ENCODE measurements around the gene CMSS1.

The CMSS1 gene

DNA sequence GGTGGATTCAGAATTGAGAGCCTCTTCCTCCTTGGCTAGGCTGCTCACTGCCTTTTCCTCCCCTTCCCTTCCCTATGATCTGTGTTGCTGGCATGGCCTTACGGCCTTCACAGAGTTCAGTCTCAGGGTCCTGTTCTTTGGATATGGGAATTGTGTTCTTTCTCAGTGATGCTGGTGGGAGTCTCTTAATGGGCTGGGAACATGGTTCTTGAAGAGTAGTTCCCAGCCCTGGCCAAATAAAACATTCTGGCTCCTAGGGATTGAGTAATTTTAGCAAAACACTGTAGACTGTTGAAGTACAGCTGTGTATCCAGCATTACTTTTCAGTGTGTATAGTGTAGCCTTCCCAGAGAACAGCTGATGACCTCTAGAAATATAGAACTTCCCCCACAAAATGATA lies 319.3 kb downstream of the CMSS1 start:
- TF ChIP-seq, protein P1, sequence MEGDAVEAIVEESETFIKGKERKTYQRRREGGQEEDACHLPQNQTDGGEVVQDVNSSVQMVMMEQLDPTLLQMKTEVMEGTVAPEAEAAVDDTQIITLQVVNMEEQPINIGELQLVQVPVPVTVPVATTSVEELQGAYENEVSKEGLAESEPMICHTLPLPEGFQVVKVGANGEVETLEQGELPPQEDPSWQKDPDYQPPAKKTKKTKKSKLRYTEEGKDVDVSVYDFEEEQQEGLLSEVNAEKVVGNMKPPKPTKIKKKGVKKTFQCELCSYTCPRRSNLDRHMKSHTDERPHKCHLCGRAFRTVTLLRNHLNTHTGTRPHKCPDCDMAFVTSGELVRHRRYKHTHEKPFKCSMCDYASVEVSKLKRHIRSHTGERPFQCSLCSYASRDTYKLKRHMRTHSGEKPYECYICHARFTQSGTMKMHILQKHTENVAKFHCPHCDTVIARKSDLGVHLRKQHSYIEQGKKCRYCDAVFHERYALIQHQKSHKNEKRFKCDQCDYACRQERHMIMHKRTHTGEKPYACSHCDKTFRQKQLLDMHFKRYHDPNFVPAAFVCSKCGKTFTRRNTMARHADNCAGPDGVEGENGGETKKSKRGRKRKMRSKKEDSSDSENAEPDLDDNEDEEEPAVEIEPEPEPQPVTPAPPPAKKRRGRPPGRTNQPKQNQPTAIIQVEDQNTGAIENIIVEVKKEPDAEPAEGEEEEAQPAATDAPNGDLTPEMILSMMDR (conservative IDR thresholded peaks at IDR 0.05) = no peak
- no peak overlapping the region for H3K27ac ChIP-seq

DNA sequence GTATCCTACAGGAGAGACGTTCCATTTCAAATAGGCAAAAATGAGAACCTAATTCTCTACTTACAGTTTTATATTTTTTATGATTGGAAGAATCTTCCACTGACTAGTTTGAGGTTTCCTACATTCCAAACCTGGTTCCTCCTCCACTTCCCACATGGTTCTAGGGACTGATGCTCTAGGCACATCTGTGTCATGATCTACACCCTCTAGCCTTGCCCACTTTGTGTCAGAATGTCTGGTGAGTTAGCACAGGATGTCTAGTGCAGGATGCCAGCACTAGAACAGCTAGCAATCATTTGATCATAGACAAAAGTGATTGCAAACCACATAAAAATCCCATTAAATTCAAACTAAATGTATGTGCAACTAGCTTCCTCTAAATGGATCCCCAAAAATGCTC lies 323.3 kb downstream of the CMSS1 start:
- TF ChIP-seq, protein P1 (conservative IDR thresholded peaks at IDR 0.05) = no peak
- no peak overlapping the region for H3K27ac ChIP-seq

DNA sequence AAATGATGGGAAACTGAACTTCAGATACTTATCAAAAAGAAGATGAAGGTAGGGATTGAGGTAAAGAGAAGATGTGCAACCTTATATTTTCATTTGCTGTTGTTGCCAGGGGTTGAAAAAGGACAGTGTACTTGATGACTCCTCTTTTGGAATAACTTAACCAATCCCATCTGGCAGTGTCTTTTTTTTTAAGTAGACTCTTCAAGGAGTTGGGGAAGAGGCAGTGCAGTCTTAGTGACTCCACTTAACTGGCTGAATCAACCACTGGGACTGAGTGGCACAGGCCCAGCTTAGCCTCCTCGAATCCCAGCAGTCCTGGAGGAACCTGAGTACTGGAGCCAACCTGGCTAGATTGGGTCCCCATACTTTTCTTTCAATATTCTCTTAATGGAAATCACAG lies 323.9 kb downstream of the CMSS1 start:
- H3K27ac ChIP-seq = no peak overlapping the region
- TF ChIP-seq, protein P1 (conservative IDR thresholded peaks at IDR 0.05) = no peak

DNA sequence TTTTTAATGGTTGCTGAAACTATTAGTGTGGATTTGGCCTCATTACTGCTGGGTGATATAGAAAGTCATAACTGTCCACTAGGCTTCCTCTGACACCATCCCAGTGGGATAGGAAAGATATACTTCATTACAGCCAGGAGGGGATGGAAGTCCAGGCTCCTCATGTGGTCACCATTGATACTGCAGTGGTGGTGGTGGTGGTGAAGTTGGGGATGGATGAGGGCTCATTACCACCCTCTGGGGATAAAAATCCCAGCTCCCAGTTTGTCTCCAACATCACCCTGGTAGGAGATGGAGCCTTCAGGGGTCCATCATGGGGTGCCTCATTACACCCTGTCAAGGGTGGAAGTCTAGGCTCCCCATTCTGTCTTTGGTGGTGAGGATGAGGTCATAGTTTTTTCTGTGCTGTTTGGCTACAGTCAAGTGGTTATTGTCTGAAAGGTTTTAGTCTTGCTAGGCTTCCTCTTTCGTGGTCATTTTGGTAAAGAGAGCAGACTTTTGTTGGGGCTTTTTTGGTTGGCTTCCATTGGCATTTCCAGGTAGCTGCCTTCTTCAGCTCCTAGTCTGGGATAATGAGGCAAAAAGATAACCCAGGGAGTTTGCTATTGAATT lies 326.7 kb downstream of the CMSS1 start:
- no peak overlapping the region for H3K27ac ChIP-seq
- TF ChIP-seq, protein P1 (conservative IDR thresholded peaks at IDR 0.05) = no peak

DNA sequence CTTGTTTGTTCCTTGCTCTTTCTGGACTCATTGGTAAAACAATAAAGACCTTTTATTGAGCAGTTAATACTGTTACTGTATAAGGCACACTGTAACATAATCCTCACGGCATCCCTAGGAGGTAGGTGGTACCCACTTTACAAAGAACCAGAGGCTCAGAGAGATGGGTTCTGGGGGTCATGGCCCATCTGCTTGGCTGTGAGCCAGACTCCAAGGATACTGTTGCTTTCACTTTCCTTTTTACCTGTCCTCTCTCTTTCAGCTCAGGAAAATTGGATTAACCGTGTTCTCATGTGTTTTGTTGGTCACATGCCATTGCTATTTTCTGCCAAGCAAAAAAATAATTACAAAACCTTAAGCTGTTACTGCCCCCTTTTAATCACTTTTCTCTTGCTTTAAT lies 331.5 kb downstream of the CMSS1 start:
- TF ChIP-seq, protein P1 (conservative IDR thresholded peaks at IDR 0.05) = no peak

DNA sequence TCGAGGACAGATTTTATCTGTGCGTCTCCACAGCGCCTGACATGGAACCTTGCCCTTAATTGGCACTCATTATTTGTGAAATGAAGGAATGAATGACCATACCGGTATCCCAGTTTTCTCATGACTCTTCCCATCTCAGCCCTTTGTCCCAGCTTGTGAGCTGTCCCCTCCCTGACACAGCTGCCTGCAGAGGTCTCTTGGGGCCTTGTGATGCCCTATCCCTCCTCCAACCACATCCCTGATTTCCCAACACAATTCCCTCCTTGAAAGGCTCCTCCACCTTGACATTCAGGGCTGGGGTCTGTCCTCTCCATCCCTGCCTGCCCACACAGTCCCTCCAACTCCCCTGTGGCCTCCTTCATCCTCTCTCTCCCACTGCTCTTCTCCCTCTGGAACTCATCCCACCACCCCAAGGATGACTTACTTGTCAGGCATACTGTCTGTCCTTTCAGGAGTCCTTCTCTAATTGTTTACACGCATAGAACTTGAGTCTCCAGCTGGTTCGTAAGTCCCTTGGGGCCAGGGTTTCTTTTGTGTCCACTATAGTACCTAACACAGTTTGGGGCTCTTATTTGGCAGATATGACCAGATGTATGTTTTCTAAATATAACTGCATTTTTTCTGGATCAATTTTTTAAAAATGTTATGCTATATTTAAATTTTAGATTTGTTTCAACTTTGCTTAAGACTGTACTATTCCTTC lies 332.2 kb downstream of the CMSS1 start:
- TF ChIP-seq, protein P1 (conservative IDR thresholded peaks at IDR 0.05) = no peak
- H3K27ac ChIP-seq = no peak overlapping the region

More for the DNA sequence above, 331.5 kb downstream of the CMSS1 start:
- H3K27ac ChIP-seq = no peak overlapping the region

DNA sequence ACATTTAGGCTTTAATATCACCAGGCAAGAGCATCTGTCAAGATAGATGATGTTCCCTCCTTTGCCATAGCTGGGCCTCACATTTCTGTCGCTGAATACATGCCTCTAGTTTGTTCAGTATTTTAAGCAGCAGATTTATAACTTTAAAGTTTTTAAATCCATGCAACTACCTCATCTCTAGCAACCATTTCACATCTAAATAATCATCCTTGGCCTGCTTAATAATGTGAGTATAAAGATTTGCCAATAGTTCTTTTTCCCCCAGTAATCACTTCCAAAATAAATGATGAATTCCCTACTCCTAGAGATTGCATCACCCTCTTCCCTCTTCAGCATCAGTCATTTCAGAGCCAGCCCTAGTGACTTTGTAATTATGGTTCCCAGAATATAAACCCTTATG lies 332.8 kb downstream of the CMSS1 start:
- no peak overlapping the region for H3K27ac ChIP-seq

More for the DNA sequence above, 332.8 kb downstream of the CMSS1 start:
- TF ChIP-seq, protein P1 (conservative IDR thresholded peaks at IDR 0.05) = no peak
